Transverse colon (tissue), 3 donors: ENCODE measurements around the gene DNAH11.

Experiments
- CTCF ChIP-seq, 5 experiments: fragments of 200-600 bp in 3 of 5; fragments of 450-650 bp in 2 of 5; sonication (generic) in 3 of 5; IDR thresholded peaks; 1 replicate in 2 of 5; 2 replicates in 3 of 5; pipeline ENCODE4 v1.5.1; 2016 to 2017; ENCODE audit warnings: antibody characterized with exemption in 5 of 5, inconsistent platforms in 3 of 5, mild to moderate bottlenecking in 2 of 5, moderate library complexity in 1 of 5
- POLR2A ChIP-seq: fragments of 450-650 bp; IDR thresholded peaks from one replicate; pipeline ENCODE4 v1.6.1; 2016; ENCODE audit warnings: antibody characterized with exemption, mild to moderate bottlenecking, moderate library complexity

GRCh38 chr7:21893401-21893800, 350.6 kb downstream of the DNAH11 start:
- TF ChIP-seq CTCF (IDR thresholded peaks at IDR 0.05) (no peak), POLR2A (no peak)
